ENCODE measurements around the gene FRMPD3.

GRCh38 chrX:107440187-107440586, 9.3 kb upstream of the FRMPD3 start:
- TF ChIP-seq, protein P1, sequence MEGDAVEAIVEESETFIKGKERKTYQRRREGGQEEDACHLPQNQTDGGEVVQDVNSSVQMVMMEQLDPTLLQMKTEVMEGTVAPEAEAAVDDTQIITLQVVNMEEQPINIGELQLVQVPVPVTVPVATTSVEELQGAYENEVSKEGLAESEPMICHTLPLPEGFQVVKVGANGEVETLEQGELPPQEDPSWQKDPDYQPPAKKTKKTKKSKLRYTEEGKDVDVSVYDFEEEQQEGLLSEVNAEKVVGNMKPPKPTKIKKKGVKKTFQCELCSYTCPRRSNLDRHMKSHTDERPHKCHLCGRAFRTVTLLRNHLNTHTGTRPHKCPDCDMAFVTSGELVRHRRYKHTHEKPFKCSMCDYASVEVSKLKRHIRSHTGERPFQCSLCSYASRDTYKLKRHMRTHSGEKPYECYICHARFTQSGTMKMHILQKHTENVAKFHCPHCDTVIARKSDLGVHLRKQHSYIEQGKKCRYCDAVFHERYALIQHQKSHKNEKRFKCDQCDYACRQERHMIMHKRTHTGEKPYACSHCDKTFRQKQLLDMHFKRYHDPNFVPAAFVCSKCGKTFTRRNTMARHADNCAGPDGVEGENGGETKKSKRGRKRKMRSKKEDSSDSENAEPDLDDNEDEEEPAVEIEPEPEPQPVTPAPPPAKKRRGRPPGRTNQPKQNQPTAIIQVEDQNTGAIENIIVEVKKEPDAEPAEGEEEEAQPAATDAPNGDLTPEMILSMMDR (IDR thresholded peaks at IDR 0.05), result no peak
- no peak for TF ChIP-seq POLR2A (IDR thresholded peaks at IDR 0.05)

Measured in lower leg skin (tissue), 3 donors.